NCI-H146 treated with DMSO at 0.1 percent for 48 hours (cell line): ENCODE data around the gene PSEN1.

Source experiments
- DNase-seq: peaks from one replicate; lab custom pipeline; 2025; ENCODE audit not compliant: unreplicated experiment; lab: John Stamatoyannopoulos, UW

PSEN1 gene

DNA sequence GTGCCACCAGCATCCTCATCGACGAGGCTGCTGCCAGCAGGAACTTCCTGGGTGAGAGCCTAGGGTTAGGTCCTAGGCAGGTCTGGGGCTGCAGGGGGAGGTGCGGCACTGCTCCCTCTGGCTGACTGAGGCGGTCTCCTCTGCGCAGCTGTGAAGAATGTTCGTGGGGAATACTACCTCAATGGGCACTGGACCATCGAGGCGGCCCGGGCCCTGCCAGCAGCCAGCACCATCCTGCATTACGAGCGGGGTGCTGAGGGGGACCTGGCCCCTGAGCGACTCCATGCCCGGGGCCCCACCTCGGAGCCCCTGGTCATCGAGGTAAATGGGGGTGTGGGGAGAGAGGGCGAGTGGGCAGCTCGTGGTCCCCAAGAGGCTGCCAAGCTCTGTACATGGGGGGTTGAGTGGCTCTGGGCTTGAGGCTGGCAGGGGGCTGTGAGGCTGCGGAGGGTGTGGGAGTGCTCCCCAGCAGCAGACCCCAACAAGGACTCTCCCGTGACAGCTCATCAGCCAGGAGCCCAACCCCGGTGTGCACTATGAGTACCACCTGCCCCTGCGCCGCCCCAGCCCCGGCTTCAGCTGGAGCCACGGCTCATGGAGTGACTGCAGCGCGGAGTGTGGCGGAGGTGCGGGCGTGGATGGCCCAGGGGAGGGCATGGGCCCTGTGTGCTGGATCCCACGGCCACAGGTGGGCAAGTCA is 115.4 kb downstream of the PSEN1 start:
- DNase-seq = no peak

DNA sequence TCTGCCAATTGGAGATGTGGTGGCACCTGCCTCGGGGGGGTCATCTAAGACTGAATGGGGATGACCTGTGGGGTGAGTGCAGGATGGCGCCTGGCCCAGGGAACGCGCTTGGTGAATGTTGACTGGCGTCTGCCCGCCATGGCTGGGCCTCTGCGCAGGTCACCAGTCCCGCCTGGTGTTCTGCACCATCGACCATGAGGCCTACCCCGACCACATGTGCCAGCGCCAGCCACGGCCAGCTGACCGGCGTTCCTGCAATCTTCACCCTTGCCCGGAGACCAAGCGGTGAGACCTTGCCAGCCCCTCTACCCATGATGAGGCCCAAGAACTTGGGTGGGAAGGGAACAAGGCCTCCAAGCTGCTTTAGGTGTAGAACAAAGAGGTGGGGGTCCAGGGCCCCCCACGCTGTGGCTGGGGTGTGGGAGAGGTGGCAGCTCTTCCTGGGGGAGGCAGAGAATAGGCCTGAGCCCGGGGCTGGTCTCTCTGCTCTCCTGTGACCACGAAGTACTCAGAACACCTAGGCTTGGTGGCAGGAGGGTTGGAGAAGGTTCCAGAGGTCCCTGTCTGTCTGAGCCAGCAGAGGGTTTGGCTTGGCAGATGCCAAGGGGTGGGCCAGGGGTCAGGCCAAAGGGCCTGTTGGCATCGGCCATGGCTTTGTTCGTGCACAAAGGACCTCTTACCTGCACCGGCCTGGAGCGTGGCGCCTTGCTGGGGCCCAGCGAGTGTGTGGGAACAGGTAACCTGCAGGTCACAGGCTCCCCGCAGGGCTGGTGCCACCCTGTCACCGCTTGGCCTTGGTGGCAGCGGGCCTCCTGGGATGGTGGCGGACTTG is 116.4 kb downstream of the PSEN1 start:
- DNase-seq = no peak

DNA sequence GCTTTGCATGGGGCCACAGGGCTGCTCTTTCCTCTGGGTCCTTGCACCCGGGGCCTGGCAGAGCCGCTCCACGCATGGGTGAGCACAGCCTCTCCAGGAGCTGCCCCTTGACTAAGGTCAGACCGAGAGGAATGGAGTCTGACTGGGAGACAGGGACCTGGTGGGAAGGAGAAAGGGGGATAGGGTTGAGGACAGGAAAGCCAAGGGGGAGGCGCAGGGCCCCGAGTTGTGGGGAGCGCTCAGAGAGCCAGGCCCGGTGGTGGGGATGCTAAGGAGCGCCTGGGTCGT is 117.0 kb downstream of the PSEN1 start:
- DNase-seq = no peak

DNA sequence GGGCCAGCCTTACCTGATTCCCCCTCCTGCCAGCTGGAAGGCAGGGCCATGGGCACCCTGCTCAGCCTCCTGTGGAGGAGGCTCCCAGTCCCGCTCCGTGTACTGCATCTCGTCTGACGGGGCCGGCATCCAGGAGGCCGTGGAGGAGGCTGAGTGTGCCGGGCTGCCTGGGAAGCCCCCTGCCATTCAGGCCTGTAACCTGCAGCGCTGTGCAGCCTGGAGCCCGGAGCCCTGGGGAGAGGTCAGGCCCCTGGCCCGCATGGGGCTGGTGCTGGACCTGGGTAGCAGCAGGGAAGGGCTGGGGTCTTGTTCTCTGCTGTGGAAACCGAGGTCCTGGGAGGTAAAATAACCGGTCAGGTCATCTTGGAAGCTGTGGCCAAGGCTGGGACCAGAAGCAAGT is 117.4 kb downstream of the PSEN1 start:
- DNase-seq = no peak

DNA sequence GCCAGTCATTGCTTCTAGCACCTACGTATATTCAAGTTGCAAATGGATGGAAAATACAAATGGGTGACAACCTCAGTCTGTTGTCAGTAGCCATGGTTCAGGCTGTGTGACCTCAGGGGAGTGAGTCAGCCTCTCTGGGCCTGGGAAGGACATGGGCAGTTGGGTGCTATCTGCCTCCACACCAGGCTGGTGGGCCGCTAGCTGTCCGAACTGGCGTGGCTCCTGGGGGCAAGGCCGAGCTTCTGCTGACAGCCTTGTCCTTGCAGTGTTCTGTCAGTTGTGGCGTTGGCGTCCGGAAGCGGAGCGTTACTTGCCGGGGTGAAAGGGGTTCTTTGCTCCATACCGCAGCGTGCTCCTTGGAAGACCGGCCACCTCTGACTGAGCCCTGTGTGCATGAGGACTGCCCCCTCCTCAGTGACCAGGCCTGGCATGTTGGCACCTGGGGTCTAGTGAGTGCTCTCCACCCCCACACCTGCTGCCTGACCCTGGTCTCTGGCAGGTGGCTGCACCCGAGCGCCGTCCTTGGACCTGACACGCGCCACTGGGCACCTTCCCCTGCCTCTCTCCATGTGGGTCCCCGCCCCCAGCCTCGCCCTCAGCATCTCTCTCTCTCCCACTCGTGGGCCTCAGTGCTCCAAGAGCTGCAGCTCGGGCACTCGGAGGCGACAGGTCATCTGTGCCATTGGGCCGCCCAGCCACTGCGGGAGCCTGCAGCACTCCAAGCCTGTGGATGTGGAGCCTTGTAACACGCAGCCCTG is 118.1 kb downstream of the PSEN1 start:
- DNase-seq = no peak

DNA sequence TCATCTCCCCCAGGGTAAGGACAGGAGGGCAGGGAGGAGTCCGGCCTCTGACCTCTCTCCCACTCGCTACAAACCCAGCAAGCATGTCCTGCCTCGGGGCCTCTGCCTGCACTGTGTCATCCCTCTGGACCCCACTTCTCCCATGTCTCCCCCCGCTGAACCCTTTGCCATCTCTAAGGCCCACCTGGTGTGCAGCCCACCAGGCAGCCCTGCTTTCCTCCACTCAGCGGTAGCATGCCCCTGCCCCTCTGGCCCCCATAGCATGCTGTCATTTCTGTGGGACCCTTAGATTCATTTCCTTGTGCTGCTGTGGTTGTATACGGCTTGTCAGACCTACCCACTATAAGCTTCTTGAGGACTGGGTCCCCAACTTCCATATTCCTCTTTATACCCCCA is 118.7 kb downstream of the PSEN1 start:
- no peak for DNase-seq

DNA sequence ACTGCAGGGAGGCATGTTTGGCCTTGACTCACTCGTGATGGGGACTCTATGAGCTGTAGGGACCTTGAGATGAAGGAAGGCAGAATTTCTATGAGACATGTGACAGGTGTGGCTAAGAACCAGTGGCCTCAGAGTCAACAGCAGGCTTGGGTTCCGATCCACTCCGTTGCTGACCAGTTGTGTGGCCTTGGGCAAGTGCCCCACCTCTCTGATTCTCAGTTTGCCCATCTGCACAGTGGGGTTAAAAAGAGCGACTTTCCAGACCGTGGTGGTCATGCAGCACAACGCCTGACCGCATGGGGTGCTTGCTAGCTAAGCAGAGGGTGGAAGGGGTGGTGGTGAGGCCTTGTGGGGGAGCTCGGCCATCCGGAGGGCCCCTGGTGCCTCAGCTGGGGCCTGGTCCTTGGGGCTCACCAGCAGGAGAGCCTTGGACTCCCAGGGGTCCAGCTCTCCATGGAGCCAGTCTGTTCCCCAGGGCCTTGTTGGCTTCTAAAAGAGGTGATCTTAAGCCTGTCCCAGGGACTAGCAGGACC is 119.5 kb downstream of the PSEN1 start:
- no peak for DNase-seq

DNA sequence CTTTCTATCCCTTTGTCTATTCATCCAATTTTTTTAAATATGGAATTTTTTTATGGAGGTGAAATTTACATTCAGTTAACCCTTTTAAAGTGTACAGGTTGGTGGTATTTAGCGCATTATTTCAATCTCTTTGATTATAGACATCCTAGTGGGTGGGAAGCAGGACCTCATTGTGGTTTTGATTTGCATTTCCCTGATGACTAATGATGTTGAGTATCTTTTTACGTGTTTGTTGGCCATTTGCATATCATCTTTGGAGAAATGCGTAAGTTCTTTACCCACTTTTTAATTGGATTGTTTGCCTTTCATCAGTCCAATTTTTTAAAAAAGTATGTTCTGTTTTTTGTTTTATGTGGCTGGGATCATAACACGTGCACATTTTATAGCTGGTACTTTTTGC is 121.8 kb downstream of the PSEN1 start:
- DNase-seq = no peak

DNA sequence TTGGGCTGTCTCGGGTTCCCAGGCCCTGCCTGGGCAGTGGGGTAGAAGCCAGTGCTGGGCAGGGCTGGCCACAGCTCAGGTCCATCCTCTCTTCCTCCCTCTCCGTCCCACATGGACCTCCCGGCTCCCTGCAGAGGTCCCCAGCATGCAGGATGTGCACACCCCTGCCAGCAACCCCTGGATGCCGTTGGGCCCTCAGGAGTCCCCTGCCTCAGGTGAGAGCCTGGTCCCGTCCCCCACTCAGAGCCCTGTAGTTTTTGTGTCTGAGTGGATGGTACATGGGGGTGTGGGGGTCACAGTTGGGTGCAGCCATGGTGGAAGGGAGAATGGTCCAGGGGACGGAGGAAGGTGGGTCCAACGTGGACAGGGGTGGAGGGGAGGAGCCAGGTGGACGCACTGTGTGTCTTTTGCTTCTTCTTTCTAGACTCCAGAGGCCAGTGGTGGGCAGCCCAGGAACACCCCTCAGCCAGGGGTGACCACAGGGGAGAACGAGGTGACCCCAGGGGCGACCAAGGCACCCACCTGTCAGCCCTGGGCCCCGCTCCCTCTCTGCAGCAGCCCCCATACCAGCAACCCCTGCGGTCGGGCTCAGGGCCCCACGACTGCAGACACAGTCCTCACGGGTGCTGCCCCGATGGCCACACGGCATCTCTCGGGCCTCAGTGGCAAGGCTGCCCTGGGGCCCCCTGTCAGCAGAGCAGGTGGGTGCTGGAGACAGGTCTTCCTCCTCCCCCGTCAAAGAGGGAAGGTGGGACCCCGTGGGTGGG is 122.7 kb downstream of the PSEN1 start:
- DNase-seq = no peak

DNA sequence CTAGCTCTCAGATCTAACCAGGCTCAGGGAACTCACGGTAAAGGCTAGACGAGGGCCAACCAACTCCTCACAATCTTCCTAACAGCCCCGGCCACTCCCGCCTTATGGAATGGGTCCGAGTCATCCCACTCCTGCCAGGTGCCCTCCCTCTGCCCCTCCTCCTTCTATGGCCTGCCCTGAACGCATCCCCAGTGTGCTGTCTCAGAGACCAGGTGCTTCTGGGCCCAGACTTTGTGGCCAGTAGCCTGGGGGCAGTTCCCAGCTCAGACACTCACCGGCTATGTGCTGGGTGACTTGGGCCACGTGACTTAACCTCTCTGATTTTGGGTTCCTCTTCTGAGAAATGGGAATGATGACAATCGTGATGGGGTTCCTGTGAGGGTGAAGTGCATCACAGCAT is 123.5 kb downstream of the PSEN1 start:
- no peak for DNase-seq

DNA sequence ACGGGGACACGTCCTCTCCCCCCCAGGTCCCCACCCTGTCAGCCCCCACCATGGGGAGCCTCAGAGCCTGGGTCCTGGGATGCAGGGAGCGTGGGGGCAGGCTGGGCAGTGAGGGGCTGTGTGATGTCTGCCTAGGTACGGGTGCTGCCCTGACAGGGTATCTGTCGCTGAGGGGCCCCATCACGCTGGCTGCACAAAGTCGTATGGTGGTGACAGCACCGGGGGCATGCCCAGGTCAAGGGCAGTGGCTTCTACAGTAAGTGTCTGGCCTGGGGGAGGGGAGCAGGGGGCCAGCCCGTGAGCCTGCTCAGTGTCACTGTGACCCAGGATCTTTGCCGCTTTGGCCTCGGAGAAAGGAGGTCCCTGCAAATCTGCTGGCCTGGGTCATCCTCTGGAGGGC is 124.3 kb downstream of the PSEN1 start:
- DNase-seq = no peak

DNA sequence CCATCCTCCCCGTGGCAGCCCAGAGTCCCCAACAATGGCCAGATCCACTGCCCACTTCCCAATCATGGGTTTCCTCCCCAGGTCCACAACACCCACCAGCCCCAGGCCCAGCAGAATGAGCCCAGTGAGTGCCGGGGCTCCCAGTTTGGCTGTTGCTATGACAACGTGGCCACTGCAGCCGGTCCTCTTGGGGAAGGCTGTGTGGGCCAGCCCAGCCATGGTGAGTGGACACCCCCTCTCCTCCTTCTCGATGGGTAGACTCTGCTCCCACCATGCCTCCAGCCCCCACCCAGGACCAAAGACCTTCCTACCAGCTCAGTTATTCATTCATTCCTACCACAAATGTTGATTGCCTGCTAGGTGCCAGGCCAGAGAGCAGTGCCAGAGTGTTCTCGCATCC is 124.8 kb downstream of the PSEN1 start:
- DNase-seq = no peak

DNA sequence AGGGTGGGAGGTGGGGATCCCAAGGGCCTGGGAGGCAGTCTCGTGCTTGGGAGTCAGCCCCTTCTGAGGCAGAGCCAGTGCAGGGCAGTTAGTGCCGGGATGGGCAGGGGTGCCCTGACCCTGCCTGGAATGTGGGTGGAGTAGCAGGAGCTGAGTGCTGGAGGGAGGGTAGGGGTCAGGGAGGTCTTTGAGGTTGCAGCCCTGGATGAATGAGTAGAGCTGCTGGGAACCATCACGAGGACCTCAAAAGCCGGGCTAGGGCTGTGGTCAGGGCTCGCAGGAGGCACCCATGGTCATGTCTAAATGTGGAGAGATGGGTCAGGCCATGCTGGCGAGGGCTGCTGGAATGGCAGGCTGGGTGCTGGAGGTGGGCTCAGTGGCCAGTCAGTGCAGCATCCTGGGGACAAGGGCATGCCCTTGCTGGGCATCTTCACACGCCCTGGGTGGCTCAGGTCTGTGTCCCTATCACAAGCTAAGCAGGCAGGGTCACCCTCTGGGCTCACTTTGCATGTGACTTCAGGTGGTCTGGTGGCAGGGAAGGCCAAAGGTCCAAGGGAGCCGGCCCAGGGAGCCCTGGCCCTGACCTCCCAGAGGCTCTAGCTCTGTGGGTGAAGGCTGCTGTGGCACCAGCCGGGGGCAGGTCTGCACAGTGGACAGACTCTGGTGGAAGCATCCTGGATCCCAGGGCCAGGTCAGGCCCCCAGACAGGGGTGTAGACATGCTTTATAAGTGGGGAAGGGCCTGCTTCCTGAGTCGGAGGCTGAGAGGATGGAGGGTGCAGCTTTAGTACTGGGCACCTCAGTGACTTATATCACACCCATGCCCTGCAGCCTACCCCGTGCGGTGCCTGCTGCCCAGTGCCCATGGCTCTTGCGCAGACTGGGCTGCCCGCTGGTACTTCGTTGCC is 125.5 kb downstream of the PSEN1 start:
- DNase-seq = no peak

DNA sequence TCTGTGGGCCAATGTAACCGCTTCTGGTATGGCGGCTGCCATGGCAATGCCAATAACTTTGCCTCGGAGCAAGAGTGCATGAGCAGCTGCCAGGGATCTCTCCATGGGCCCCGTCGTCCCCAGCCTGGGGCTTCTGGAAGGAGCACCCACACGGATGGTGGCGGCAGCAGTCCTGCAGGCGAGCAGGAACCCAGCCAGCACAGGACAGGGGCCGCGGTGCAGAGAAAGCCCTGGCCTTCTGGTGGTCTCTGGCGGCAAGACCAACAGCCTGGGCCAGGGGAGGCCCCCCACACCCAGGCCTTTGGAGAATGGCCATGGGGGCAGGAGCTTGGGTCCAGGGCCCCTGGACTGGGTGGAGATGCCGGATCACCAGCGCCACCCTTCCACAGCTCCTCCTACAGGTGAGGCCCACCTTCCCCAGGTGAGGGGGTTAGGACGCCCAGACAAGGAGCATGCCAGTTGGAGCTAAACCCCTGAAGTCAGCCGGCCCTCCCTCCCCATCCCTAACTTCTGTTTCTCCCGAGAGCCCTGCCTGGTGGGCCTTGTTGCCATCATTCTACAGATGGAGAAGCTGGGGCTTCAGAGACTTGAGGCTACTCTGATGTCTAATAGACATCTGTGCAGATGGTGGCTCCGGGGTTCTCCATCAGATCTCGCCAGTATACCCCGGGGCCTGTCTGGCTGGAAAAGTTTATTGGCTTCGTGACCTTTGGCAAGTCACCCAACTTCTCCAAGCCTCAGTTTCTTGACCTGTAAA is 126.3 kb downstream of the PSEN1 start:
- no peak for DNase-seq

DNA sequence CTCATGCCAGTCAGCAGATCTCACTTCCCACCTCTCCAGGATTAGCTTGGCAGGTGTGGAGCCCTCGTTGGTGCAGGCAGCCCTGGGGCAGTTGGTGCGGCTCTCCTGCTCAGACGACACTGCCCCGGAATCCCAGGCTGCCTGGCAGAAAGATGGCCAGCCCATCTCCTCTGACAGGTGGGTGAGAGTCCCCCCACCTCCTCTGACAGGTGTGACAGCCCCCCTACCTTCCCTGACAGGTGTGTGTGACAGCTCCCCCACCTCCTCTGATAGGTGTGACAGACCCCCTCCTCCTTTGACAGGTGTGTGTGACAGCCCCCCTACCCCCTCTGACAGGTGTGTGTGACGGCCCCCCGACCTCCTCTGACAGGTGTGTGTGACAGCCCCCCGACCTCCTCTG is 127.3 kb downstream of the PSEN1 start:
- DNase-seq = no peak

DNA sequence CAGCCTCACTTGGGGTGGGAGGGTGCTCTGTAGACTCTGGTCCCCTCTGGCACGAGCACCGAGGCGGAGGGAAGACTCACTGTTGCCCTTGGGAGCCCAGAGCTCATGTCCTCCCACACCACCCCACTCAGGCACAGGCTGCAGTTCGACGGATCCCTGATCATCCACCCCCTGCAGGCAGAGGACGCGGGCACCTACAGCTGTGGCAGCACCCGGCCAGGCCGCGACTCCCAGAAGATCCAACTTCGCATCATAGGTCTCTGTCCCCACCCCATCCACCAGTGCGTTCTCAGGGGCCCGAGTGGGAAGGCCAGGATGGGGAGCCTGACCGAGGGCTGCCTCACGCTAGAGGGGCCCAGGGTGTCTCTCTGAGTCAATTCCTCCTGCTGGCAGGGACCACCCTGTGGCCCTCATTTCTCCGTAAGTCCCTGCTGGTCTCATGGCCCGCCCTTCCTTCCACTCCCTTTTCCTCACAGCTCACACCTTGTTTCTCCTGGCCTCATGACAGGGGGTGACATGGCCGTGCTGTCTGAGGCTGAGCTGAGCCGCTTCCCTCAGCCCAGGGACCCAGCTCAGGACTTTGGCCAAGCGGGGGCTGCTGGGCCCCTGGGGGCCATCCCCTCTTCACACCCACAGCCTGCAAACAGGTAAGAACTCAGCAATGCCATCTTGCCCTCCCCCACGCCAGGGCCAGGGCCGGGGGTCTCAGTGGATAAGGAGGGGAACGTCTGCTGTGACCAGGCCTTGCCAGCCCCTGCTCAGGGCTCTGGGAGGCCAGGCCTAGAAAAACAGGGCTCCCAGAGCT is 128.0 kb downstream of the PSEN1 start:
- no peak for DNase-seq

DNA sequence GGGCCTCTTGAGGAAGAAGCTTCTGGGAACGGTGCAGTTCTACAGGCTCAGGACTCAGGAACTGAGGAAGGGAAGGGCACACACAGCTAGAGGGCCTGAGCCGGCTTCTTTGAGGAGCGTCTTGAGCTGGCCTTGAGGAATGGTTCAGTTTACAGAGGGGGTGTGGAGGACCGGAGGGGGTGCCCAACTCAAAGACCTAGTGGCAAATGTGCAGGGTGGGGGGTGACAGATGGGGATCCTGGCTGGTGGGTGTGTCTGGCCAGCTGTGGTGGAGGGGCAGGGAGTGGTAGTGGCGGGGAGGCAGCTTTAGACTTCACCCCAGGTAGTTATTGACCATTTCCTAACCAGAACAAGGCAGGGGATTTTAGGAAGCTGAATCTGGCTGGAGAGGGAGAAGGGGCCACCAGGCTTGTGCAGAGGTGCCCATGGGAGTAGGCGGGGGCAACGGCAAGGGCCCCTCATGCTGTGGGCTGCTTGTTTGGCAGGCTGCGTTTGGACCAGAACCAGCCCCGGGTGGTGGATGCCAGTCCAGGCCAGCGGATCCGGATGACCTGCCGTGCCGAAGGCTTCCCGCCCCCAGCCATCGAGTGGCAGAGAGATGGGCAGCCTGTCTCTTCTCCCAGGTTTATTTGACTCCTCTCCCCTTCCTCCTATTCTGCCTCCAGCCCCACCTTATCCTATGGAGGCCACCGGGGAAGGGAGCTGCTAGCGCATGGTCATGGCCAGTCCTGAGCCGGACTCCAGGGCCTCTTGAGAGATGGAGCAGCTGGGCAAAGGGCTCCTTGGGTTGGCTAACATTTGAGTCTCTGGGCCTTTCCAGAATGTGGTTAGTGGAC is 128.8 kb downstream of the PSEN1 start:
- DNase-seq = no peak

DNA sequence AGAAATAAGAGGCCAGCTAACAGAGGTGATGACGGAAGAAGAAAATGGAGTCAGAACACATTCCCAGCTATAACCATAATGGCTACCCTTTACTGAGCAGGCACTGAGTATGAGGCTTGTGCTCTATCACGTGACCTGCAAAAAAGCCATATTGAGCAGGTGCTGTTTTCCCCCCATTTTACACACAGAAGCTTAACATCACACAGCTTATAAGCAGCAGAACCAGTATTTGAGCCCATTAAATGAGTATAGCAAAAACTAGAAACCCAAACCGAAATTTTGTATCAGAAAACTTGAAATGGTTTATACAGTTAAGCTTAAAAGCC is 129.4 kb downstream of the PSEN1 start:
- DNase-seq = no peak
